ENCODE measurements around the gene MACROD1. TPM values are rescaled to one million over a fixed set of nuclear protein-coding genes. Genes with fewer than 3 reads are reported as not detected.

The MACROD1 gene
- total RNA-seq, 4 donors from 2014 or later: 28.8 to 70.7 (median 33.7) TPM

GRCh38 chr11:64045700-64046099 is 120.2 kb downstream of the MACROD1 start:
- H3K9me3 ChIP-seq: no peaks in the 10 kb centered on the region
- intact Hi-C loops (cut with DNase I): no loop called here
- no peak for DNase-seq (ENCODE audit: extremely low spot score)
- H3K4me3 ChIP-seq: no peak overlapping the region
- no peaks in the 10 kb centered on the region for H3K27me3 ChIP-seq
- TF ChIP-seq CTCF (IDR thresholded peaks at IDR 0.05) (no peak), EP300 (IDR thresholded peaks at IDR 0.05) (no peak), POLR2A (IDR thresholded peaks at IDR 0.05; ENCODE audit: low read depth) (no peak), POLR2AphosphoS5 (IDR thresholded peaks at IDR 0.05) (no peak)
- no peaks in the 10 kb centered on the region for H3K36me3 ChIP-seq
- 100% methylated on average over 1 of the region's 2 CpGs for WGBS
- no peak overlapping the region for H3K27ac ChIP-seq (replicated peaks in 1 of 4)
- H3K4me1 ChIP-seq: peaks cover 0 to 27% (median 0%) of the 10 kb centered on the region in 4 donors

- H3K27ac ChIP-seq (replicated peaks in 1 of 4): peak overlapping the region in 1 of 4 donors; percentile 5
- TF ChIP-seq CTCF (IDR thresholded peaks at IDR 0.05) (no peak), POLR2A (IDR thresholded peaks at IDR 0.05; ENCODE audit: low read depth) (no peak), POLR2AphosphoS5 (IDR thresholded peaks at IDR 0.05) (no peak), EP300 (IDR thresholded peaks at IDR 0.05) (no peak)
- WGBS: 76% methylated on average over 18 of the region's 18 CpGs
- DNase-seq (ENCODE audit: extremely low spot score): no peak
- intact Hi-C loops (cut with DNase I): no loop called here
- H3K27me3 ChIP-seq: no peaks in the 10 kb centered on the region
- no peaks in the 10 kb centered on the region for H3K9me3 ChIP-seq
- no peaks in the 10 kb centered on the region for H3K36me3 ChIP-seq
- H3K4me3 ChIP-seq: no peak overlapping the region
- H3K4me1 ChIP-seq: peaks cover 0 to 34% (median 0%) of the 10 kb centered on the region in 4 donors
Observed at GRCh38 chr11:64044730-64045393, 121.1 kb downstream of the MACROD1 start.

GRCh38 chr11:64043545-64043944 is 122.4 kb downstream of the MACROD1 start:
- intact Hi-C loops (cut with DNase I): no loop called here
- Histone ChIP-seq H3K4me3 (no peak overlapping the region), H3K27ac (replicated peaks in 1 of 4) (no peak overlapping the region), H3K36me3 (no peaks in the 10 kb centered on the region), H3K9me3 (no peaks in the 10 kb centered on the region), H3K4me1 (peaks cover 0 to 31% (median 0%) of the 10 kb centered on the region in 4 donors), H3K27me3 (no peaks in the 10 kb centered on the region)
- no peak for DNase-seq (ENCODE audit: extremely low spot score)
- 83% methylated on average over 5 of the region's 5 CpGs for WGBS
- no peak for TF ChIP-seq EP300 (IDR thresholded peaks at IDR 0.05)
- no peak for TF ChIP-seq POLR2A (IDR thresholded peaks at IDR 0.05; ENCODE audit: low read depth)
- TF ChIP-seq CTCF (IDR thresholded peaks at IDR 0.05): no peak
- TF ChIP-seq POLR2AphosphoS5 (IDR thresholded peaks at IDR 0.05): no peak

GRCh38 chr11:64042301-64042700 is 123.6 kb downstream of the MACROD1 start:
- H3K27me3 ChIP-seq: no peaks in the 10 kb centered on the region
- H3K4me3 ChIP-seq: no peak overlapping the region
- intact Hi-C loops (cut with DNase I): no loop called here
- no peak for DNase-seq (ENCODE audit: extremely low spot score)
- no peak for TF ChIP-seq EP300 (IDR thresholded peaks at IDR 0.05)
- TF ChIP-seq POLR2A (IDR thresholded peaks at IDR 0.05; ENCODE audit: low read depth): no peak
- no peaks in the 10 kb centered on the region for H3K9me3 ChIP-seq
- peaks cover 0 to 29% (median under 1%) of the 10 kb centered on the region in 4 donors for H3K4me1 ChIP-seq
- no peaks in the 10 kb centered on the region for H3K36me3 ChIP-seq
- WGBS: 53% methylated on average over 2 of the region's 4 CpGs
- H3K27ac ChIP-seq (replicated peaks in 1 of 4): no peak overlapping the region

- intact Hi-C loops (cut with DNase I): no loop called here
- Histone ChIP-seq H3K27me3 (peaks cover 0 to 2% (median 0%) of the 10 kb centered on the region in 4 donors), H3K4me3 (no peak overlapping the region), H3K4me1 (peaks cover 0 to 31% (median 4%) of the 10 kb centered on the region in 4 donors), H3K9me3 (no peaks in the 10 kb centered on the region), H3K27ac (replicated peaks in 1 of 4) (no peak overlapping the region), H3K36me3 (no peaks in the 10 kb centered on the region)
- 91% methylated on average over 6 of the region's 9 CpGs for WGBS
- TF ChIP-seq POLR2A (IDR thresholded peaks at IDR 0.05; ENCODE audit: low read depth): no peak
- TF ChIP-seq EP300 (IDR thresholded peaks at IDR 0.05): no peak
- TF ChIP-seq CTCF (IDR thresholded peaks at IDR 0.05): no peak
- TF ChIP-seq POLR2AphosphoS5 (IDR thresholded peaks at IDR 0.05): no peak
- no peak for DNase-seq (ENCODE audit: extremely low spot score)
Observed at GRCh38 chr11:64041846-64042245, 124.1 kb downstream of the MACROD1 start.

Data from esophagus muscularis mucosa (tissue), 4 donors.